GM21390 (cell line): Measurements from ENCODE around the gene MARK4.
"Not testable (repeated sequence)": the region's sequence is repeated elsewhere in the genome, so short reads cannot be mapped to it uniquely, and the experiment has no call there.

Experiments used
- ATAC-seq: cut with Tn5 transposase; IDR thresholded peaks from one replicate; pipeline ENCODE4 v1.9.1; 2021; ENCODE audit not compliant: unreplicated experiment

Gene MARK4

GRCh38 chr19:45334881-45335280 lies 83.8 kb downstream of the MARK4 start:
- not testable (repeated sequence) for ATAC-seq

GRCh38 chr19:45336696-45337251 lies 85.7 kb downstream of the MARK4 start:
- no peak for ATAC-seq

- ATAC-seq: no peak
These were observed 88.6 kb downstream of the MARK4 start for GRCh38 chr19:45339629-45340028.

- ATAC-seq: no peak
These were observed 89.3 kb downstream of the MARK4 start, which contains the start of gene KLC3 for GRCh38 chr19:45340232-45340898. Gene KLC3 (plus strand): TSS chr19:45340750. CDS start chr19:45345542, 4,792 bp downstream.

GRCh38 chr19:45340899-45341453 lies 89.9 kb downstream of the MARK4 start:
- ATAC-seq: no peak

- no peak for ATAC-seq
These were observed 91.8 kb downstream of the MARK4 start for GRCh38 chr19:45342911-45343310.

- no peak for ATAC-seq
These were observed 93.8 kb downstream of the MARK4 start for GRCh38 chr19:45344621-45345505.

- no peak for ATAC-seq
These were observed 94.4 kb downstream of the MARK4 start for GRCh38 chr19:45345506-45345860.

GRCh38 chr19:45346449-45346848 lies 95.4 kb downstream of the MARK4 start:
- no peak for ATAC-seq

GRCh38 chr19:45347570-45348366 lies 96.7 kb downstream of the MARK4 start:
- ATAC-seq: no peak

GRCh38 chr19:45348367-45349125 lies 97.5 kb downstream of the MARK4 start:
- ATAC-seq: no peak

- no peak for ATAC-seq
These were observed 98.0 kb downstream of the MARK4 start for GRCh38 chr19:45349126-45349415.

- ATAC-seq: no peak
These were observed 98.4 kb downstream of the MARK4 start for GRCh38 chr19:45349430-45349941.

- no peak for ATAC-seq
These were observed 99.5 kb downstream of the MARK4 start for GRCh38 chr19:45350477-45351058.

- no peak for ATAC-seq
These were observed 100.4 kb downstream of the MARK4 start for GRCh38 chr19:45351401-45351952.

- no peak for ATAC-seq
These were observed 101.0 kb downstream of the MARK4 start for GRCh38 chr19:45352062-45352461.

GRCh38 chr19:45352471-45352870 lies 101.4 kb downstream of the MARK4 start:
- ATAC-seq: no peak

- no peak for ATAC-seq
These were observed 102.1 kb downstream of the MARK4 start for GRCh38 chr19:45352914-45353796.
